NCI-H2029 (cell line): ENCODE data around the gene KIAA0825.
A peak's percentile ranks its signal among the peaks of the same experiment; 100 is the strongest.

ENCODE experiments used
- DNase-seq: peaks from one replicate; lab custom pipeline; 2025; lab: John Stamatoyannopoulos, UW

The KIAA0825 gene

GRCh38 chr5:94618493-94619328 lies at the start of gene KIAA0825, which contains the start of gene SLF1:
Gene KIAA0825 (minus strand): TSS chr5:94618604. CDS start chr5:94537126, 81,478 bp downstream.
Gene SLF1 (plus strand): TSS chr5:94618669. CDS start chr5:94628811, 10,142 bp downstream.
- DNase-seq: peak; percentile 88

GRCh38 chr5:94667937-94668336 lies 49.5 kb upstream of the KIAA0825 start:
- DNase-seq: no peak

- no peak for DNase-seq
Observed at GRCh38 chr5:94661086-94661485, 42.7 kb upstream of the KIAA0825 start.

- DNase-seq: no peak
Observed at GRCh38 chr5:94660506-94660905, 42.1 kb upstream of the KIAA0825 start.

GRCh38 chr5:94658272-94658671 lies 39.9 kb upstream of the KIAA0825 start:
- DNase-seq: no peak

GRCh38 chr5:94649874-94650273 lies 31.5 kb upstream of the KIAA0825 start:
- no peak for DNase-seq

GRCh38 chr5:94646758-94647157 lies 28.4 kb upstream of the KIAA0825 start:
- DNase-seq: no peak

- no peak for DNase-seq
Observed at GRCh38 chr5:94645053-94645452, 26.6 kb upstream of the KIAA0825 start.

GRCh38 chr5:94640176-94640575 lies 21.8 kb upstream of the KIAA0825 start:
- DNase-seq: no peak

GRCh38 chr5:94632024-94632423 lies 13.6 kb upstream of the KIAA0825 start:
- DNase-seq: no peak

GRCh38 chr5:94627191-94627590 lies 8.8 kb upstream of the KIAA0825 start:
- no peak for DNase-seq

GRCh38 chr5:94623877-94624276 lies 5.5 kb upstream of the KIAA0825 start:
- no peak for DNase-seq

- DNase-seq: no peak
Observed at GRCh38 chr5:94623011-94623410, 4.6 kb upstream of the KIAA0825 start.

GRCh38 chr5:94621763-94622162 lies 3.4 kb upstream of the KIAA0825 start:
- DNase-seq: peak; percentile 36

- no peak for DNase-seq
Observed at GRCh38 chr5:94620256-94620655, 1.9 kb upstream of the KIAA0825 start.

GRCh38 chr5:94618029-94618492 lies 343 bp downstream of the KIAA0825 start:
- peak; percentile 29 for DNase-seq

- DNase-seq: no peak
Observed at GRCh38 chr5:94615862-94616261, 2.5 kb downstream of the KIAA0825 start.

GRCh38 chr5:94614156-94614805 lies 4.1 kb downstream of the KIAA0825 start:
- DNase-seq: no peak

- DNase-seq: no peak
Observed at GRCh38 chr5:94613583-94613982, 4.8 kb downstream of the KIAA0825 start.

GRCh38 chr5:94595281-94595840 lies 23.0 kb downstream of the KIAA0825 start:
- no peak for DNase-seq

- DNase-seq: no peak
Observed at GRCh38 chr5:94577466-94578245, 40.7 kb downstream of the KIAA0825 start.

- no peak for DNase-seq
Observed at GRCh38 chr5:94575196-94575595, 43.2 kb downstream of the KIAA0825 start.
